ENCODE measurements around the gene LTBP2. TPM values are rescaled to one million over a fixed set of nuclear protein-coding genes. Genes with fewer than 3 reads are reported as not detected.

The LTBP2 gene
- total RNA-seq, 6 experiments from 2014 or later, result 0.46 to 3.5 (median 1.7) TPM

- Histone ChIP-seq H3K9me3 (no peaks in the 10 kb centered on the region), H3K4me1 (no peaks in the 10 kb centered on the region), H3K36me3 (no peaks in the 10 kb centered on the region), H3K4me3 (no peak overlapping the region), H3K27me3 (no peaks in the 10 kb centered on the region), H3K27ac (no peak overlapping the region)
- intact Hi-C loops (cut with DNase I), result no loop called here
- ATAC-seq (peak in 3 of 4 donors; percentile 29 to 65 (median 30)), DNase-seq (no peak)
- WGBS (ENCODE audit: insufficient coverage, low coverage, low lambda C conversion rate, missing lambda C conversion rate), result 20% methylated on average over 2 of the region's 5 CpGs
- TF ChIP-seq CTCF (IDR thresholded peaks at IDR 0.05) (peak in 1 of 4 donors; percentile 7), POLR2A (IDR thresholded peaks at IDR 0.05) (no peak)
Observed at GRCh38 chr14:74531467-74531866, 80.6 kb downstream of the LTBP2 start.

DNA sequence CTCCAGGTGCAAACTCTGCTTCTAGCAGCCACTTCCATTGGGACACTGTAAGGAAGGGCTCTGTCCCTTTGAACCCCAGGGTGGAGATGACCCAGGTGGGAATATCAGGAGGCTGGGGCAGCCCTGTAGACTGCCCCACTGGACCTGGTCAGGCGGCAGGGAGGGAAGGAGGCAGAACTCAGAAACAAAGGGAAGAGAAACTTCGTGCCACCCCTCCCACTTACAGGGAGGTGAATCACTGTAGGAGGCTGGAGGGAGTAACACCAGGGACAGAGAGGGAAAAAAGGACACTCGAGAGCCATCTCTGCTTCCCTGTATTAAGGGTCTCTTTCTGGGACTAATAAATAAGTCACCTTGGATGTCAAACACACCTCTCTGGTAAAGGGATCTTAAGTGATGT, 81.0 kb downstream of the LTBP2 start:
- intact Hi-C loops (cut with DNase I), result no loop called here

DNA sequence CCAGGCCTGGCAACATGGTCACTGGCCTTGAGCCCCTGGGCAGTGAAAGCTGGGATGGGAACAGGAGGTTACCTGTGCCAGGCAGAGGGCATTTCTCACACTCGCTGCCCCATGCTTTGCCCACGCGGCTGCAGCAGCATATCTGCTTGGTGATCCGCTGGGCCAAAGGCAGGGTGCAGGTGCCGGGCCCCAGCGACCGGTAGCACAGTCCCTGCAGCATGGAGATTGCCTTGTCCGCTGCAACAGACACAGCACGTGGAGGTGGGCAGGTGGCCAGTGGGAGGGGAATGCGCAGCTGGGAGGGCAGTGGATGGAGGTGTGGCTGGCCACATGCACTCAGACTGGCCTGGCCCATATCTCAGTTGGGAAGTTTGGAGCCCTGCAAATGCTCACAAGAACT, 83.2 kb downstream of the LTBP2 start:
- no peaks in the 10 kb centered on the region for H3K27me3 ChIP-seq
- 80% methylated on average over 1 of the region's 10 CpGs for WGBS (ENCODE audit: insufficient coverage, low coverage, low lambda C conversion rate, missing lambda C conversion rate)
- intact Hi-C loops (cut with DNase I), result no loop called here
- H3K4me1 ChIP-seq, result no peaks in the 10 kb centered on the region
- no peaks in the 10 kb centered on the region for H3K9me3 ChIP-seq
- no peak for TF ChIP-seq POLR2A (IDR thresholded peaks at IDR 0.05)
- no peak for TF ChIP-seq CTCF (IDR thresholded peaks at IDR 0.05)
- H3K27ac ChIP-seq, result no peak overlapping the region
- H3K4me3 ChIP-seq, result no peak overlapping the region
- no peak for ATAC-seq
- DNase-seq, result no peak
- H3K36me3 ChIP-seq, result no peaks in the 10 kb centered on the region

More for the DNA sequence above, 81.0 kb downstream of the LTBP2 start:
- H3K4me1 ChIP-seq, result no peaks in the 10 kb centered on the region
- H3K4me3 ChIP-seq, result no peak overlapping the region
- H3K27ac ChIP-seq, result no peak overlapping the region
- H3K36me3 ChIP-seq, result no peaks in the 10 kb centered on the region
- TF ChIP-seq CTCF (IDR thresholded peaks at IDR 0.05), result no peak
- TF ChIP-seq POLR2A (IDR thresholded peaks at IDR 0.05), result no peak
- DNase-seq, result no peak
- WGBS (ENCODE audit: insufficient coverage, low coverage, low lambda C conversion rate, missing lambda C conversion rate), result 55% methylated on average over 3 of the region's 3 CpGs
- H3K9me3 ChIP-seq, result no peaks in the 10 kb centered on the region
- ATAC-seq, result no peak
- no peaks in the 10 kb centered on the region for H3K27me3 ChIP-seq

GRCh38 chr14:74528406-74528805, 83.6 kb downstream of the LTBP2 start:
- ATAC-seq, result no peak

More at GRCh38 chr14:74528406-74528805, 83.6 kb downstream of the LTBP2 start:
- Histone ChIP-seq H3K27me3 (no peaks in the 10 kb centered on the region), H3K4me3 (no peak overlapping the region), H3K9me3 (no peaks in the 10 kb centered on the region), H3K4me1 (no peaks in the 10 kb centered on the region), H3K36me3 (no peaks in the 10 kb centered on the region), H3K27ac (no peak overlapping the region)
- DNase-seq, result no peak
- no peak for TF ChIP-seq CTCF (IDR thresholded peaks at IDR 0.05)
- no peak for TF ChIP-seq POLR2A (IDR thresholded peaks at IDR 0.05)
- intact Hi-C loops (cut with DNase I), result no loop called here
- 80% methylated on average over 2 of the region's 14 CpGs for WGBS (ENCODE audit: insufficient coverage, low coverage, low lambda C conversion rate, missing lambda C conversion rate)
